GM23248 (cell line): Measurements from ENCODE around the gene NLGN4X.

Experiments used
- EZH2 ChIP-seq: fragments of 200-600 bp; sonication (generic); IDR thresholded peaks from 2 replicates; pipeline ENCODE4 v1.6.1; 2018; ENCODE audit warnings: antibody characterized with exemption, mild to moderate bottlenecking; ENCODE audit not compliant: insufficient read depth, poor library complexity, severe bottlenecking
- EZH2phosphoT487 ChIP-seq: fragments of 200-600 bp; sonication (generic); IDR thresholded peaks from 2 replicates; pipeline ENCODE4 v1.6.1; 2018; ENCODE audit warnings: antibody characterized with exemption, moderate library complexity, mild to moderate bottlenecking, low read depth; ENCODE audit not compliant: insufficient read depth

DNA sequence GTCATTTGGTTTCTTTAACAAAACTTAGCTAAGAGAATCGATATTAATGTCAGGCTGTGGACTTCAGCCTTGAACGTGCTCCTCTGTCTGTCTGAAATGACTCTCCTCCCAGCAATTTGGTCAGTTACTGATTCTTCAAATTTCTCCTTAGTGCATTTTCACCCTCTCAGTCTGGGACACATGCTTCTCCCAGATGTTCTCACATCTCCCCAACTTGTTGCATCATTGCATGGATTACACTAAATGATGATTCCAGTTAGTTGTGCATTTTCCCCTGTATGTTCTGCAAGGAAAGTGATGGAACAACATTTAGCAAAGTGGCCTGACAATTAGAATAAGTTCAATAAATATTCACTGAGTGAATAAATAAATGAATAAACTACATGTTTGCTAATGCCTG is 94.4 kb downstream of the NLGN4X start:
- TF ChIP-seq EZH2 (no peak), EZH2phosphoT487 (no peak)
